PC-3 (cell line): Measurements from ENCODE around the gene APOLD1.

Experiments used
- EZH2 ChIP-seq: fragments of 300-600 bp; sonication (generic); IDR thresholded peaks from one replicate; pipeline ENCODE4 v1.6.1; 2017; ENCODE audit warnings: antibody characterized with exemption, mild to moderate bottlenecking, low read length; ENCODE audit not compliant: unreplicated experiment
- TF ChIP-seq, protein P1 (sequence below): fragments of 300-600 bp; sonication (generic); conservative IDR thresholded peaks from 2 replicates; pipeline ENCODE4 v1.5.1; 2017; ENCODE audit warnings: antibody characterized with exemption, low read depth, mild to moderate bottlenecking, low read length

- TF ChIP-seq, protein P1, sequence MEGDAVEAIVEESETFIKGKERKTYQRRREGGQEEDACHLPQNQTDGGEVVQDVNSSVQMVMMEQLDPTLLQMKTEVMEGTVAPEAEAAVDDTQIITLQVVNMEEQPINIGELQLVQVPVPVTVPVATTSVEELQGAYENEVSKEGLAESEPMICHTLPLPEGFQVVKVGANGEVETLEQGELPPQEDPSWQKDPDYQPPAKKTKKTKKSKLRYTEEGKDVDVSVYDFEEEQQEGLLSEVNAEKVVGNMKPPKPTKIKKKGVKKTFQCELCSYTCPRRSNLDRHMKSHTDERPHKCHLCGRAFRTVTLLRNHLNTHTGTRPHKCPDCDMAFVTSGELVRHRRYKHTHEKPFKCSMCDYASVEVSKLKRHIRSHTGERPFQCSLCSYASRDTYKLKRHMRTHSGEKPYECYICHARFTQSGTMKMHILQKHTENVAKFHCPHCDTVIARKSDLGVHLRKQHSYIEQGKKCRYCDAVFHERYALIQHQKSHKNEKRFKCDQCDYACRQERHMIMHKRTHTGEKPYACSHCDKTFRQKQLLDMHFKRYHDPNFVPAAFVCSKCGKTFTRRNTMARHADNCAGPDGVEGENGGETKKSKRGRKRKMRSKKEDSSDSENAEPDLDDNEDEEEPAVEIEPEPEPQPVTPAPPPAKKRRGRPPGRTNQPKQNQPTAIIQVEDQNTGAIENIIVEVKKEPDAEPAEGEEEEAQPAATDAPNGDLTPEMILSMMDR: no peak
- no peak for TF ChIP-seq EZH2
These were observed 15.1 kb downstream of the APOLD1 start for GRCh38 chr12:12800406-12801180.
